CD4-positive, CD25-positive, alpha-beta regulatory T cell (primary cell): ENCODE data around the gene TMEFF1. TPM values are rescaled to one million over a fixed set of nuclear protein-coding genes. Genes with fewer than 3 reads are reported as not detected.

Source experiments
- ATAC-seq, 2 donors: fragments of 150-1000 bp; cut with Tn5 transposase; one replicate each; pipeline ENCODE4 v1.10.0; 2021; ENCODE audit warnings: low read depth in 2 of 2, moderate number of reproducible peaks in 2 of 2, moderate library complexity in 1 of 2
- DNase-seq, 3 donors: peaks; one replicate each; pipeline versions ENCODE4 v3.0.0 to v3.0.0-alpha.2; 2012 to 2022; ENCODE audit warnings: mixed read lengths in 1 of 3
- H3K27ac ChIP-seq: one replicate; pipeline ENCODE4 v1.7.0; 2013; ENCODE audit warnings: mild to moderate bottlenecking, low read length; ENCODE audit not compliant: insufficient read depth, poor library complexity, severe bottlenecking
- H3K27me3 ChIP-seq: one replicate; pipeline ENCODE4 v1.7.0; 2013; ENCODE audit warnings: low read length; ENCODE audit not compliant: control insufficient read depth, insufficient read depth
- H3K36me3 ChIP-seq: one replicate; pipeline ENCODE4 v1.7.0; 2013; ENCODE audit warnings: mild to moderate bottlenecking, low read length, moderate library complexity; ENCODE audit not compliant: control insufficient read depth, insufficient read depth
- H3K4me1 ChIP-seq: 2 replicates; pipeline ENCODE4 v1.7.0; 2013; ENCODE audit warnings: mild to moderate bottlenecking, low read length; ENCODE audit not compliant: insufficient read depth, control insufficient read depth, poor library complexity, severe bottlenecking
- H3K4me3 ChIP-seq: one replicate; pipeline ENCODE4 v1.7.0; 2013; ENCODE audit warnings: low read depth, mild to moderate bottlenecking, low read length, moderate library complexity
- H3K9me3 ChIP-seq, 2 experiments: 1 replicate in 1 of 2; 2 replicates in 1 of 2; pipeline ENCODE4 v1.7.0; 2013; ENCODE audit warnings: low read length in 2 of 2, mild to moderate bottlenecking in 1 of 2, moderate library complexity in 1 of 2; ENCODE audit not compliant: control insufficient read depth in 2 of 2
- H3K27ac Mint-ChIP-seq, 3 donors: one replicate each; pipeline ENCODE4 v1.8.0; 2020 to 2022; ENCODE audit warnings: mild to moderate bottlenecking in 3 of 3, mixed read lengths in 3 of 3, moderate library complexity in 2 of 3
- H3K27me3 Mint-ChIP-seq: one replicate; pipeline ENCODE4 v1.8.0; 2022; ENCODE audit warnings: mild to moderate bottlenecking, mixed read lengths
- H3K36me3 Mint-ChIP-seq: one replicate; pipeline ENCODE4 v1.8.0; 2020; ENCODE audit warnings: mixed read lengths
- H3K4me1 Mint-ChIP-seq, 4 donors: one replicate each; pipeline ENCODE4 v1.8.0; 2020 to 2022; ENCODE audit warnings: mixed read lengths in 4 of 4, mild to moderate bottlenecking in 1 of 4
- H3K4me3 Mint-ChIP-seq, 4 donors: one replicate each; pipeline ENCODE4 v1.8.0; 2020 to 2022; ENCODE audit warnings: mild to moderate bottlenecking in 4 of 4, mixed read lengths in 4 of 4, moderate library complexity in 3 of 4
- H3K9me3 Mint-ChIP-seq, 7 donors: one replicate each; pipeline ENCODE4 v1.8.0; 2020 to 2022; ENCODE audit warnings: mixed read lengths in 7 of 7, mild to moderate bottlenecking in 3 of 7, moderate library complexity in 2 of 7
- polyA plus RNA-seq, 4 donors: library from polyadenylated mRNA; unstranded; fragments of 300-500 nt; fragmentation: Illumina TruSeq; gene quantifications; one replicate each; pipeline ENCODE4 v1.2.3, GENCODE V29; 2021
- total RNA-seq: library from RNA; stranded (reverse); gene quantifications from one replicate; pipeline ENCODE4 v1.2.3, GENCODE V29; 2022

The TMEFF1 gene
- total and polyA plus RNA-seq, 5 donors from 2014 or later, result 0.49 TPM; not detected in 4

GRCh38 chr9:100441911-100442361 lies 31.0 kb upstream of the TMEFF1 start:
- Mint-ChIP-seq H3K4me3 (no peak overlapping the region), H3K9me3 (no peaks in the 10 kb centered on the region), H3K4me1 (peaks cover 0 to 10% (median 6%) of the 10 kb centered on the region in 4 donors), H3K27ac (no peak overlapping the region), H3K36me3 (peaks cover 22% of the 10 kb centered on the region), H3K27me3 (no peaks in the 10 kb centered on the region)
- Histone ChIP-seq H3K27ac (no peak overlapping the region), H3K36me3 (no peaks in the 10 kb centered on the region), H3K4me3 (no peak overlapping the region), H3K4me1 (peaks cover 4% of the 10 kb centered on the region), H3K9me3 (no peaks in the 10 kb centered on the region), H3K27me3 (no peaks in the 10 kb centered on the region)
- no peak for DNase-seq
- no peak for ATAC-seq

GRCh38 chr9:100443781-100444768 lies 28.9 kb upstream of the TMEFF1 start:
- peaks cover 0 to 7% (median 3%) of the 10 kb centered on the region in 4 donors for H3K4me1 Mint-ChIP-seq
- peaks cover 23% of the 10 kb centered on the region for H3K36me3 Mint-ChIP-seq
- Histone ChIP-seq H3K9me3 (no peaks in the 10 kb centered on the region), H3K27me3 (no peaks in the 10 kb centered on the region), H3K36me3 (no peaks in the 10 kb centered on the region), H3K4me3 (no peak overlapping the region), H3K4me1 (no peaks in the 10 kb centered on the region), H3K27ac (no peak overlapping the region)
- H3K27ac Mint-ChIP-seq, result no peak overlapping the region
- ATAC-seq (no peak), DNase-seq (no peak)
- no peaks in the 10 kb centered on the region for H3K9me3 Mint-ChIP-seq
- no peak overlapping the region for H3K4me3 Mint-ChIP-seq
- no peaks in the 10 kb centered on the region for H3K27me3 Mint-ChIP-seq

GRCh38 chr9:100445161-100445902 lies 27.6 kb upstream of the TMEFF1 start:
- peaks cover 0 to 13% (median 4%) of the 10 kb centered on the region in 4 donors for H3K4me1 Mint-ChIP-seq
- no peak overlapping the region for H3K27ac Mint-ChIP-seq
- H3K9me3 Mint-ChIP-seq, result peaks cover 0 to 2% (median 0%) of the 10 kb centered on the region in 7 donors
- Histone ChIP-seq H3K27me3 (no peaks in the 10 kb centered on the region), H3K4me1 (no peaks in the 10 kb centered on the region), H3K36me3 (no peaks in the 10 kb centered on the region), H3K27ac (no peak overlapping the region), H3K4me3 (no peak overlapping the region), H3K9me3 (no peaks in the 10 kb centered on the region)
- no peaks in the 10 kb centered on the region for H3K27me3 Mint-ChIP-seq
- no peak for ATAC-seq
- no peak overlapping the region for H3K4me3 Mint-ChIP-seq
- no peak for DNase-seq
- H3K36me3 Mint-ChIP-seq, result peaks cover 24% of the 10 kb centered on the region

- H3K27ac Mint-ChIP-seq, result no peak overlapping the region
- Histone ChIP-seq H3K4me3 (no peak overlapping the region), H3K4me1 (no peaks in the 10 kb centered on the region), H3K27ac (no peak overlapping the region), H3K36me3 (no peaks in the 10 kb centered on the region), H3K9me3 (no peaks in the 10 kb centered on the region), H3K27me3 (no peaks in the 10 kb centered on the region)
- H3K27me3 Mint-ChIP-seq, result no peaks in the 10 kb centered on the region
- H3K4me3 Mint-ChIP-seq, result no peak overlapping the region
- ATAC-seq (no peak), DNase-seq (no peak)
- H3K4me1 Mint-ChIP-seq, result peaks cover 0 to 13% (median 4%) of the 10 kb centered on the region in 4 donors
- H3K36me3 Mint-ChIP-seq, result peaks cover 30% of the 10 kb centered on the region
- H3K9me3 Mint-ChIP-seq, result peaks cover 0 to 2% (median 0%) of the 10 kb centered on the region in 7 donors
Observed at GRCh38 chr9:100445903-100446549, 26.9 kb upstream of the TMEFF1 start.

GRCh38 chr9:100447041-100447440 lies 25.9 kb upstream of the TMEFF1 start:
- no peak overlapping the region for H3K27ac ChIP-seq
- H3K4me1 ChIP-seq, result no peaks in the 10 kb centered on the region
- no peak for DNase-seq
- Mint-ChIP-seq H3K4me1 (peaks cover 0 to 13% (median 4%) of the 10 kb centered on the region in 4 donors), H3K9me3 (peaks cover 0 to 2% (median 0%) of the 10 kb centered on the region in 7 donors), H3K27me3 (no peaks in the 10 kb centered on the region), H3K4me3 (no peak overlapping the region), H3K27ac (no peak overlapping the region), H3K36me3 (peaks cover 36% of the 10 kb centered on the region)
- ATAC-seq, result no peak
- H3K27me3 ChIP-seq, result no peaks in the 10 kb centered on the region
- H3K4me3 ChIP-seq, result no peak overlapping the region
- peaks cover 2% of the 10 kb centered on the region for H3K36me3 ChIP-seq
- no peaks in the 10 kb centered on the region for H3K9me3 ChIP-seq

GRCh38 chr9:100448266-100448665 lies 24.7 kb upstream of the TMEFF1 start:
- peaks cover 0 to 2% (median 0%) of the 10 kb centered on the region in 7 donors for H3K9me3 Mint-ChIP-seq
- DNase-seq (no peak), ATAC-seq (no peak)
- peaks cover 40% of the 10 kb centered on the region for H3K36me3 Mint-ChIP-seq
- no peak overlapping the region for H3K27ac Mint-ChIP-seq
- Histone ChIP-seq H3K9me3 (no peaks in the 10 kb centered on the region), H3K4me1 (no peaks in the 10 kb centered on the region), H3K36me3 (peaks cover 2% of the 10 kb centered on the region), H3K27me3 (no peaks in the 10 kb centered on the region), H3K4me3 (no peak overlapping the region), H3K27ac (no peak overlapping the region)
- H3K4me1 Mint-ChIP-seq, result peaks cover 0 to 13% (median 4%) of the 10 kb centered on the region in 4 donors
- no peaks in the 10 kb centered on the region for H3K27me3 Mint-ChIP-seq
- H3K4me3 Mint-ChIP-seq, result no peak overlapping the region

- Mint-ChIP-seq H3K27me3 (no peaks in the 10 kb centered on the region), H3K36me3 (peaks cover 42% of the 10 kb centered on the region), H3K4me1 (peaks cover 0 to 11% (median 2%) of the 10 kb centered on the region in 4 donors), H3K4me3 (no peak overlapping the region), H3K9me3 (peaks cover 0 to 2% (median 0%) of the 10 kb centered on the region in 7 donors), H3K27ac (no peak overlapping the region)
- Histone ChIP-seq H3K4me1 (no peaks in the 10 kb centered on the region), H3K27me3 (no peaks in the 10 kb centered on the region), H3K36me3 (peaks cover 2% of the 10 kb centered on the region), H3K4me3 (no peak overlapping the region), H3K9me3 (no peaks in the 10 kb centered on the region), H3K27ac (no peak overlapping the region)
- ATAC-seq (no peak), DNase-seq (no peak)
Observed at GRCh38 chr9:100449420-100449819, 23.5 kb upstream of the TMEFF1 start.
